HEK293 (cell line): ENCODE measurements around the gene SPAG8.

ENCODE experiments used
- CTCF ChIA-PET: fragments of 350-600 bp; formaldehyde crosslinking; extraction: SDS; loops from one replicate; lab custom pipeline; 2021; ENCODE audit warnings: antibody characterized with exemption; lab: Yijun Ruan, JAX
- POLR2A ChIA-PET: fragments of 300-600 bp; formaldehyde crosslinking; extraction: SDS; loops from one replicate; lab custom pipeline; 2020; ENCODE audit warnings: antibody characterized with exemption, inconsistent platforms; lab: Yijun Ruan, JAX
- H3K27ac ChIP-seq: fragments of 200-500 bp; sonication (Bioruptor generic); 2 replicates; pipeline ENCODE4 v1.5.1; 2014; ENCODE audit warnings: low read depth, low read length, control low read depth, inconsistent platforms; ENCODE audit errors: extremely low read depth
- H3K36me3 ChIP-seq, 2 experiments: fragments of 200-500 bp in 1 of 2; sonication (Bioruptor generic) in 1 of 2; 1 replicate in 1 of 2; 2 replicates in 1 of 2; pipeline ENCODE4 v1.5.1; 2014 to 2017; ENCODE audit warnings: inconsistent platforms in 2 of 2, low read length in 2 of 2; ENCODE audit not compliant: control insufficient read depth in 2 of 2, insufficient read depth in 1 of 2
- H3K4me1 ChIP-seq: fragments of 200-500 bp; sonication (Bioruptor generic); 2 replicates; pipeline ENCODE4 v1.5.1; 2014; ENCODE audit warnings: mild to moderate bottlenecking, low read length, inconsistent platforms; ENCODE audit not compliant: control insufficient read depth, insufficient read depth
- H3K4me3 ChIP-seq: 2 replicates; pipeline ENCODE4 v1.5.1; 2011; ENCODE audit warnings: low read depth, mild to moderate bottlenecking, control low read depth, low read length, moderate library complexity
- H3K9me3 ChIP-seq: fragments of 200-500 bp; sonication (Bioruptor generic); 2 replicates; pipeline ENCODE4 v1.5.1; 2014; ENCODE audit warnings: low read depth, low read length, inconsistent platforms; ENCODE audit not compliant: control insufficient read depth, insufficient read depth
- BCL11A ChIP-seq: fragments of 450-650 bp; formaldehyde crosslinking; IDR thresholded peaks from 2 replicates; pipeline ENCODE4 v1.5.1; 2016; ENCODE audit warnings: low read depth, missing biosample characterization, missing genetic modification characterization
- YY2 ChIP-seq: fragments of 450-650 bp; formaldehyde crosslinking; IDR thresholded peaks from 2 replicates; pipeline ENCODE4 v1.5.1; 2016; ENCODE audit warnings: missing biosample characterization, missing genetic modification characterization
- ZFHX2 ChIP-seq: fragments of 450-650 bp; formaldehyde crosslinking; conservative IDR thresholded peaks from 2 replicates; pipeline ENCODE4 v1.5.1; 2016; ENCODE audit warnings: missing biosample characterization, missing genetic modification characterization
- ZNF146 ChIP-seq: fragments of 450-650 bp; formaldehyde crosslinking; IDR thresholded peaks from 2 replicates; pipeline ENCODE4 v1.5.1; 2016; ENCODE audit warnings: missing biosample characterization, missing genetic modification characterization
- ZNF16 ChIP-seq: fragments of 450-650 bp; formaldehyde crosslinking; IDR thresholded peaks from 2 replicates; pipeline ENCODE4 v1.5.1; 2016; ENCODE audit warnings: low read depth, missing biosample characterization, missing genetic modification characterization
- ZNF184 ChIP-seq: fragments of 450-650 bp; IDR thresholded peaks from 2 replicates; pipeline ENCODE4 v1.5.1; 2018; ENCODE audit warnings: missing biosample characterization, mild to moderate bottlenecking, missing genetic modification characterization
- ZNF350 ChIP-seq: fragments of 450-650 bp; formaldehyde crosslinking; IDR thresholded peaks from 2 replicates; pipeline ENCODE4 v1.5.0; 2017; ENCODE audit warnings: missing biosample characterization, mild to moderate bottlenecking, missing genetic modification characterization
- ZNF510 ChIP-seq: fragments of 450-650 bp; formaldehyde crosslinking; IDR thresholded peaks from 2 replicates; pipeline ENCODE4 v1.5.1; 2018; ENCODE audit warnings: mild to moderate bottlenecking, missing genetic modification characterization, missing biosample characterization; ENCODE audit not compliant: insufficient replicate concordance
- ZNF560 ChIP-seq: fragments of 450-650 bp; formaldehyde crosslinking; IDR thresholded peaks from 2 replicates; pipeline ENCODE4 v1.5.1; 2017; ENCODE audit warnings: missing biosample characterization, missing genetic modification characterization, borderline replicate concordance
- ZNF561 ChIP-seq: fragments of 450-650 bp; IDR thresholded peaks from 2 replicates; pipeline ENCODE4 v1.5.1; 2018; ENCODE audit warnings: missing biosample characterization, missing genetic modification characterization, borderline replicate concordance
- ZNF571 ChIP-seq: fragments of 450-650 bp; formaldehyde crosslinking; IDR thresholded peaks from 2 replicates; pipeline ENCODE4 v1.5.0; 2017; ENCODE audit warnings: missing biosample characterization, missing genetic modification characterization
- ZNF707 ChIP-seq: fragments of 450-650 bp; formaldehyde crosslinking; IDR thresholded peaks from 2 replicates; pipeline ENCODE4 v1.5.1; 2016; ENCODE audit warnings: missing biosample characterization, missing genetic modification characterization
- ZNF777 ChIP-seq: fragments of 450-650 bp; formaldehyde crosslinking; IDR thresholded peaks from 2 replicates; pipeline ENCODE4 v1.5.1; 2017; ENCODE audit warnings: missing biosample characterization, missing genetic modification characterization, borderline replicate concordance
- ZNF837 ChIP-seq: fragments of 450-650 bp; formaldehyde crosslinking; IDR thresholded peaks from 2 replicates; pipeline ENCODE4 v1.5.1; 2016; ENCODE audit warnings: missing biosample characterization, missing genetic modification characterization
- TF ChIP-seq, protein P1 (sequence below): fragments of 450-650 bp; formaldehyde crosslinking; IDR thresholded peaks from 2 replicates; pipeline ENCODE4 v1.5.1; 2016; ENCODE audit warnings: missing biosample characterization, missing genetic modification characterization
- TF ChIP-seq, protein P2 (sequence below): fragments of 450-650 bp; formaldehyde crosslinking; IDR thresholded peaks from 2 replicates; pipeline ENCODE4 v1.5.1; 2016; ENCODE audit warnings: missing biosample characterization, missing genetic modification characterization

The SPAG8 gene

GRCh38 chr9:35847792-35848572, 35.9 kb upstream of the SPAG8 start:
- CTCF ChIA-PET, result interaction anchor here (0.7 to 1.6 kb wide), 3 partner anchors 34 to 55 kb away, joined by 3 to 4 read pairs (median 3); no protein-coding TSS in a partner anchor
- Histone ChIP-seq H3K4me3 (no peak overlapping the region), H3K27ac (no peak overlapping the region)

DNA sequence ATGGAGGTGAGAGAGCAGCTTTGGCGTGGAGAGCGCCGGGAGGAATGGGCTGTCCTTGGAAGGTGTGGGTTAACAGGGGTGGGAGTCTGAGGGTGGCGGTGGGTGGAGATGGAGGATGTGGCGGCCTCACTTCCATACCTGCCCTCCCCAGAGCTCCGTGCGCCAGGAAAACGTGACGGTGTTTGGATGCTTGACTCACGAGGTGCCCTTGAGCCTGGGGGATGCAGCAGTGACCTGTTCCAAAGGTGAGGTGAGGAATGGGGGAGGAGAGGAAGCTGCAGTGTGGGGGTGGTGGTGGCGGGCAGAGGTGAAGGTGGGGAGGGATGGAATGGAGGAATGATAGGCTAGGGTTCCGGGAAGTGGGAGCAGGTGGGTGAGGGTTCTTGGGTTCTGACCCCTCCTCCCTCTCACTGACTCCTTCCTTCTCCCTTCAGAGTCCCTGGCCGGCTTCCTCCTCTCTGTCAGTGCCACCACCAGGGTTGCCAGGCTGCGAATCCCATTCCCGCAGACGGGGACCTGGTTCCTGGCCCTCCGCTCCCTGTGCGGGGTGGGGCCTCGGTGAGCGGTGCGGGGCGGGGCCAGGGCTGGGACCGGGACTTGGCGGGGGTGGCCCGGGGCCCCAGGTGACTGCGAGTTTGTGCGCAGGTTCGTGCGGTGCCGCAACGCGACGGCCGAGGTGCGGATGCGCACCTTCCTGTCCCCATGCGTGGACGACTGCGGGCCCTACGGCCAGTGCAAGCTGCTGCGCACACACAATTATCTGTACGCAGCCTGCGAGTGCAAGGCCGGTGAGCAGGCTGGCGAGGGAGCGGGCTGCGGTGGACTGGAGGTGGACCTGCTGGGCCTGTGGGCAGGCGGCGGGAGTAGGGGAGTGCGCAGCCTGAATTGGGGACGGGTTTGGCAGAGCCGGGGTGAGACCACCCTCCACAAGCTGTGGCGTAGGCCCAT, 34.0 kb upstream of the SPAG8 start:
- Histone ChIP-seq H3K4me3 (no peak overlapping the region), H3K9me3 (no peaks in the 10 kb centered on the region), H3K36me3 (peaks cover 0 to 37% of the 10 kb centered on the region in 2 experiments; a peak in 1 of 3 replicates), H3K4me1 (no peaks in the 10 kb centered on the region), H3K27ac (no peak overlapping the region)
- ChIA-PET POLR2A (no interaction called here), CTCF (interaction anchor here (0.6 to 1.0 kb wide), 3 partner anchors 11 to 110 kb away, joined by 3 read pairs; no protein-coding TSS in a partner anchor)
- TF ChIP-seq ZFHX2 (tag by site-specific recombination) (0 out of 2 replicates have a peak, but pooled peaks have one; percentile 34), ZNF184 (tag by site-specific recombination) (no peak)

More at GRCh38 chr9:35847792-35848572, 35.9 kb upstream of the SPAG8 start:
- TF ChIP-seq ZNF707 (tag by site-specific recombination) (no peak), ZNF350 (tag by site-specific recombination) (no peak), ZNF560 (tag by site-specific recombination) (no peak), BCL11A (tag by site-specific recombination) (no peak), ZNF571 (tag by site-specific recombination) (no peak), ZNF510 (tag by site-specific recombination) (no peak)
- TF ChIP-seq, protein P1, sequence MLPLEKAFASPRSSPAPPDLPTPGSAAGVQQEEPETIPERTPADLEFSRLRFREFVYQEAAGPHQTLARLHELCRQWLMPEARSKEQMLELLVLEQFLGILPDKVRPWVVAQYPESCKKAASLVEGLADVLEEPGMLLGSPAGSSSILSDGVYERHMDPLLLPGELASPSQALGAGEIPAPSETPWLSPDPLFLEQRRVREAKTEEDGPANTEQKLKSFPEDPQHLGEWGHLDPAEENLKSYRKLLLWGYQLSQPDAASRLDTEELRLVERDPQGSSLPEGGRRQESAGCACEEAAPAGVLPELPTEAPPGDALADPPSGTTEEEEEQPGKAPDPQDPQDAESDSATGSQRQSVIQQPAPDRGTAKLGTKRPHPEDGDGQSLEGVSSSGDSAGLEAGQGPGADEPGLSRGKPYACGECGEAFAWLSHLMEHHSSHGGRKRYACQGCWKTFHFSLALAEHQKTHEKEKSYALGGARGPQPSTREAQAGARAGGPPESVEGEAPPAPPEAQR (tag by site-specific recombination), result no peak
- Histone ChIP-seq H3K36me3 (peaks cover 0 to 27% of the 10 kb centered on the region in 2 experiments; a peak in 1 of 3 replicates), H3K4me1 (no peaks in the 10 kb centered on the region), H3K9me3 (no peaks in the 10 kb centered on the region)
- POLR2A ChIA-PET, result interaction anchor here (0.6 kb wide), 1 partner anchor 49 kb away, joined by 3 read pairs; no protein-coding TSS in a partner anchor

DNA sequence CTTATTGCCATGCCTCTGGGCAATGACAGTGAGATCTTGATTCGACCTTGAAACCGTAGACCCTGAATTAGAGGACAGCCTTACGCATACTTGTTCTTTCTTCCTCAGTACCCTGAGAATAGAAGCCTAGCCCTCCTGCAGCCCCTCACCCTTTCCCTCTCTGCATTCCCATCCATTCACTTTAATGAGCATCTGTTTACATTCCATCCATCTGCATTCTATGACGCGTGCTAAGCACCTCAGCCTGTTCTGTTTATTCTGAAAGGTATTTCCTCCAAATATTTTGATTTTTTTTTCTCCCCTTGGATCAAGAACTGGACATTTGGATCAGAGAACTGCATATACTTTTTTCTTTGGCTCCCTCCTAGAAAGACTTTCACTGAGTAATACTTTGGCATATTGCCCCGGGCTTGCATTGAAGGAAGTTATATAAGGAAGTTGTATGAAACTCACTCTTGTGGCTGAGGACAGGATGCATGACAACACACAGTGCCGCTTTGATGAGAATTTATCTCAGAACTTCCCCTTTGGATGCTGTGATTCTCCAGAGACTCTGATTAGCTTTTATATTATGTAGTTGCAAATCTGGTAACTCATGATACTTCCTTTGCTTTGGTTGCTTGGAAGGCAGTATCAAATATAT, 32.7 kb upstream of the SPAG8 start:
- Histone ChIP-seq H3K36me3 (peaks cover 0 to 34% of the 10 kb centered on the region in 2 experiments; a peak in 1 of 3 replicates), H3K4me3 (no peak overlapping the region), H3K4me1 (no peaks in the 10 kb centered on the region), H3K9me3 (no peaks in the 10 kb centered on the region), H3K27ac (no peak overlapping the region)
- ChIA-PET CTCF (interaction anchor here (0.6 to 1.9 kb wide), 5 partner anchors 9 to 95 kb away, joined by 3 to 7 read pairs (median 3); no protein-coding TSS in a partner anchor), POLR2A (no interaction called here)
- TF ChIP-seq ZNF777 (no peak), ZNF561 (no peak), ZNF146 (tag by site-specific recombination) (no peak), YY2 (tag by site-specific recombination) (no peak), ZNF837 (tag by site-specific recombination) (no peak), ZNF16 (tag by site-specific recombination) (no peak)
- TF ChIP-seq, protein P2, sequence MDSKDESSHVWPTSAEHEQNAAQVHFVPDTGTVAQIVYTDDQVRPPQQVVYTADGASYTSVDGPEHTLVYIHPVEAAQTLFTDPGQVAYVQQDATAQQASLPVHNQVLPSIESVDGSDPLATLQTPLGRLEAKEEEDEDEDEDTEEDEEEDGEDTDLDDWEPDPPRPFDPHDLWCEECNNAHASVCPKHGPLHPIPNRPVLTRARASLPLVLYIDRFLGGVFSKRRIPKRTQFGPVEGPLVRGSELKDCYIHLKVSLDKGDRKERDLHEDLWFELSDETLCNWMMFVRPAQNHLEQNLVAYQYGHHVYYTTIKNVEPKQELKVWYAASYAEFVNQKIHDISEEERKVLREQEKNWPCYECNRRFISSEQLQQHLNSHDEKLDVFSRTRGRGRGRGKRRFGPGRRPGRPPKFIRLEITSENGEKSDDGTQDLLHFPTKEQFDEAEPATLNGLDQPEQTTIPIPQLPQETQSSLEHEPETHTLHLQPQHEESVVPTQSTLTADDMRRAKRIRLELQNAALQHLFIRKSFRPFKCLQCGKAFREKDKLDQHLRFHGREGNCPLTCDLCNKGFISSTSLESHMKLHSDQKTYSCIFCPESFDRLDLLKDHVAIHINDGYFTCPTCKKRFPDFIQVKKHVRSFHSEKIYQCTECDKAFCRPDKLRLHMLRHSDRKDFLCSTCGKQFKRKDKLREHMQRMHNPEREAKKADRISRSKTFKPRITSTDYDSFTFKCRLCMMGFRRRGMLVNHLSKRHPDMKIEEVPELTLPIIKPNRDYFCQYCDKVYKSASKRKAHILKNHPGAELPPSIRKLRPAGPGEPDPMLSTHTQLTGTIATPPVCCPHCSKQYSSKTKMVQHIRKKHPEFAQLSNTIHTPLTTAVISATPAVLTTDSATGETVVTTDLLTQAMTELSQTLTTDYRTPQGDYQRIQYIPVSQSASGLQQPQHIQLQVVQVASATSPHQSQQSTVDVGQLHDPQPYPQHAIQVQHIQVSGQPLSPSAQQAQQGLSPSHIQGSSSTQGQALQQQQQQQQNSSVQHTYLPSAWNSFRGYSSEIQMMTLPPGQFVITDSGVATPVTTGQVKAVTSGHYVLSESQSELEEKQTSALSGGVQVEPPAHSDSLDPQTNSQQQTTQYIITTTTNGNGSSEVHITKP (tag by site-specific recombination), result no peak
